ENCODE results near the gene PPP6R1.

GRCh38 chr19:55246462-55247451, 12.1 kb downstream of the PPP6R1 start:
- TF ChIP-seq POLR2A (IDR thresholded peaks at IDR 0.05) = no peak
- no peak for TF ChIP-seq CTCF (IDR thresholded peaks at IDR 0.05)
